HepG2 (cell line): ENCODE data around the gene RBM5. TPM values are rescaled to one million over a fixed set of nuclear protein-coding genes. Genes with fewer than 3 reads are reported as not detected.

Source experiments
- ADNP ChIP-seq: sonication (generic); formaldehyde crosslinking; IDR thresholded peaks from 2 replicates; pipeline ENCODE4 v1.4.0; 2020; ENCODE audit warnings: missing genetic modification reagents
- BRCA1 ChIP-seq: sonication (generic); formaldehyde crosslinking; IDR thresholded peaks from 2 replicates; pipeline ENCODE4 v1.4.0; 2020; ENCODE audit warnings: missing genetic modification reagents
- FOXM1 ChIP-seq: sonication (generic); formaldehyde crosslinking; IDR thresholded peaks from 2 replicates; pipeline ENCODE4 v1.5.0; 2020; ENCODE audit warnings: missing genetic modification reagents
- GFI1 ChIP-seq: sonication (generic); formaldehyde crosslinking; IDR thresholded peaks from 2 replicates; pipeline ENCODE4 v1.5.0; 2020; ENCODE audit warnings: missing genetic modification reagents, mild to moderate bottlenecking, borderline replicate concordance
- HMG20A ChIP-seq: IDR thresholded peaks from 2 replicates; pipeline ENCODE4 v1.6.1; 2016; ENCODE audit warnings: borderline replicate concordance
- HMGA1 ChIP-seq: sonication (generic); formaldehyde crosslinking; conservative IDR thresholded peaks from 2 replicates; pipeline ENCODE4 v1.4.0; 2020; ENCODE audit warnings: missing genetic modification reagents
- NFIB ChIP-seq: sonication (generic); formaldehyde crosslinking; IDR thresholded peaks from 2 replicates; pipeline ENCODE4 v1.9.0; 2021; ENCODE audit warnings: missing genetic modification reagents, mild to moderate bottlenecking, borderline replicate concordance
- ONECUT2 ChIP-seq: sonication (generic); formaldehyde crosslinking; IDR thresholded peaks from 2 replicates; pipeline ENCODE4 v1.4.0; 2020; ENCODE audit warnings: missing genetic modification reagents
- RCOR2 ChIP-seq: IDR thresholded peaks from 2 replicates; pipeline ENCODE4 v1.6.1; 2016; ENCODE audit warnings: missing biosample characterization, missing genetic modification reagents
- SMAD9 ChIP-seq: sonication (generic); formaldehyde crosslinking; IDR thresholded peaks from 2 replicates; pipeline ENCODE4 v1.5.1; 2020; ENCODE audit warnings: mild to moderate bottlenecking, missing genetic modification reagents
- SP5 ChIP-seq: IDR thresholded peaks from 2 replicates; pipeline ENCODE4 v1.6.1; 2016; ENCODE audit warnings: low read depth, borderline replicate concordance
- XRCC5 ChIP-seq: fragments of 200-400 bp; formaldehyde crosslinking; optimal IDR thresholded peaks from 2 replicates; pipeline ENCODE3; 2017; ENCODE audit warnings: mild to moderate bottlenecking, low read length
- ZBTB1 ChIP-seq: sonication (generic); formaldehyde crosslinking; IDR thresholded peaks from 2 replicates; pipeline ENCODE4 v1.4.0; 2020; ENCODE audit warnings: missing genetic modification reagents, borderline replicate concordance
- ZKSCAN5 ChIP-seq: sonication (generic); formaldehyde crosslinking; IDR thresholded peaks from 2 replicates; pipeline ENCODE4 v1.5.1; 2020; ENCODE audit warnings: mild to moderate bottlenecking, missing genetic modification reagents
- ZNF101 ChIP-seq: sonication (generic); formaldehyde crosslinking; IDR thresholded peaks from 2 replicates; pipeline ENCODE4 v1.4.0; 2020; ENCODE audit warnings: mild to moderate bottlenecking, low read depth, missing genetic modification reagents, borderline replicate concordance
- ZNF264 ChIP-seq: sonication (generic); formaldehyde crosslinking; IDR thresholded peaks from 2 replicates; pipeline ENCODE4 v1.4.0; 2020; ENCODE audit warnings: missing genetic modification reagents
- ZNF619 ChIP-seq: sonication (generic); formaldehyde crosslinking; IDR thresholded peaks from 2 replicates; pipeline ENCODE4 v1.4.0; 2020; ENCODE audit warnings: mild to moderate bottlenecking, missing genetic modification reagents
- polyA plus RNA-seq, 8 experiments: library from polyadenylated mRNA; depleted of rRNA in 3 of 8; stranded (reverse) in 7 of 8; unstranded in 1 of 8; fragments of >200 nt; fragmentation: Illumina TruSeq in 4 of 8; extraction: Trizol in 4 of 8; gene quantifications; 2 replicates each; pipeline versions ENCODE4 v1.2.1 to v1.2.3, GENCODE V29; 2011 to 2016; ENCODE audit warnings: low read depth in 4 of 8, missing spikeins in 1 of 8, mixed read lengths in 1 of 8; ENCODE audit not compliant: insufficient read depth in 1 of 8
- total RNA-seq, 5 experiments: library from RNA; depleted of rRNA; stranded (reverse); fragments of >200 nt; fragmentation: Illumina TruSeq; extraction: Trizol; gene quantifications; 2 replicates each; pipeline ENCODE4 v1.2.3, GENCODE V29; 2016; ENCODE audit warnings: low read depth in 1 of 5
- TF ChIP-seq, protein P1 (sequence below), 2 experiments: sonication (generic) in 1 of 2; formaldehyde crosslinking in 1 of 2; IDR thresholded peaks; 2 replicates each; pipeline versions ENCODE4 v1.4.0 to v1.6.1; 2018 to 2020; ENCODE audit warnings: missing genetic modification reagents in 2 of 2, borderline replicate concordance in 1 of 2, low read depth in 1 of 2, mild to moderate bottlenecking in 1 of 2, missing biosample characterization in 1 of 2
- TF ChIP-seq, protein P2 (sequence below): sonication (generic); formaldehyde crosslinking; IDR thresholded peaks from 2 replicates; pipeline ENCODE4 v1.4.0; 2020; ENCODE audit warnings: missing genetic modification reagents, mild to moderate bottlenecking, borderline replicate concordance
- TF ChIP-seq, protein P3 (sequence below): sonication (generic); formaldehyde crosslinking; IDR thresholded peaks from 2 replicates; pipeline ENCODE4 v1.8.0; 2022; ENCODE audit warnings: low read depth, missing genetic modification reagents
- TF ChIP-seq, protein P4 (sequence below): sonication (generic); formaldehyde crosslinking; IDR thresholded peaks from 2 replicates; pipeline ENCODE4 v1.5.0; 2020; ENCODE audit warnings: missing genetic modification reagents, mild to moderate bottlenecking, borderline replicate concordance
- TF ChIP-seq, protein P5 (sequence below): sonication (generic); formaldehyde crosslinking; IDR thresholded peaks from 2 replicates; pipeline ENCODE4 v1.8.1; 2023; ENCODE audit warnings: mild to moderate bottlenecking, missing genetic modification reagents

RBM5 gene
- total and polyA plus RNA-seq, 2 of the 13 experiments (the other 11 are each of a cell fraction or from before 2014, with no cell fraction given), result 106 to 204 TPM

DNA sequence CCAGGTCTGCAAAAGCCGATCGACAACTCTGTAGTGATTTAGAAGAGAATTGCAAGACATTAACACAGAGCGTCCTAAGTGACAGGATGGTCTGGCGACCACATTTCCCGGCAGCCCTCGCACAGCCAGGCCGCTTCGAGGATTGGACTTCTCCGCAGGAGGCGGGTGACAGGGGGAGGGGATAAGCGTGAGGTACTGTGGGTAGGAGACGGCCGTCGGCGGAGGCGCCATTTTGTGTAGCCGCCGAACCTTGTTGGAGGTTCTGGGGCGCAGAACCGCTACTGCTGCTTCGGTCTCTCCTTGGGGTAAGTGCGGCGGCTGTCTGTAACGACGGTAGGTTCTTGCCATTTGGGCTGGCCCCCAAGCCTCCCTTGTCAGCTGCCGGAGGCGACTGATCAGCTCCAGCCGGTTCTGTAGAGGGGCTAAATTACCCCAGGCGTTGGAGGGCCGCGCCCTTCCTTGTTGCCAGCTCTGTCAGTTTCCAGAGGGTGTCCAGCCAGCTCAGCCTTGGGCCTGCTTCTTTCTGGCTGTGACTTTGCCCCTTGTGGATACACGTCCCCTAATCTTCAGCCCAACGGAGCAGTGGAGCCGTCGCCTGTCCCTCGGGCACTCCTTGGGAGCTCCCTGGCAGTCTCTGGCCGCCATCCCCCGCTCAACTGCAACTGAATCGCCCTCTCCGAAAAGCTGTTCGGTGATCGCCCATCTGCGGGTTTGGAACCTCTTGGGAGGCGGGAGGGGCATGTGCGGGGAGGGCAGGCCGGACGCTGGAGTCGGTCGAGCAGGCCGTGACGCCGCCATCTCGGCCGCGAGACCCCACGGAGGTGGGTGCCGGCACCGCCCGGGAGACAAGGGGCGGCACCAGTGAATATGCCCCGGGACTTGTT, at the start of gene RBM5 (continued):
- TF ChIP-seq, protein P1, sequence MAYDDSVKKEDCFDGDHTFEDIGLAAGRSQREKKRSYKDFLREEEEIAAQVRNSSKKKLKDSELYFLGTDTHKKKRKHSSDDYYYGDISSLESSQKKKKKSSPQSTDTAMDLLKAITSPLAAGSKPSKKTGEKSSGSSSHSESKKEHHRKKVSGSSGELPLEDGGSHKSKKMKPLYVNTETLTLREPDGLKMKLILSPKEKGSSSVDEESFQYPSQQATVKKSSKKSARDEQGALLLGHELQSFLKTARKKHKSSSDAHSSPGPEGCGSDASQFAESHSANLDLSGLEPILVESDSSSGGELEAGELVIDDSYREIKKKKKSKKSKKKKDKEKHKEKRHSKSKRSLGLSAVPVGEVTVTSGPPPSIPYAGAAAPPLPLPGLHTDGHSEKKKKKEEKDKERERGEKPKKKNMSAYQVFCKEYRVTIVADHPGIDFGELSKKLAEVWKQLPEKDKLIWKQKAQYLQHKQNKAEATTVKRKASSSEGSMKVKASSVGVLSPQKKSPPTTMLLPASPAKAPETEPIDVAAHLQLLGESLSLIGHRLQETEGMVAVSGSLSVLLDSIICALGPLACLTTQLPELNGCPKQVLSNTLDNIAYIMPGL (CRISPR knock-in tag; IDR thresholded peaks at IDR 0.05; ENCODE audit: borderline replicate concordance in 1 of 2, low read depth in 1 of 2), result peak; percentile 69 to 77; a peak in 2 of 4 replicates
- peak; percentile 9; the same call in 1 of the 2 replicates for TF ChIP-seq RCOR2 (CRISPR knock-in tag)
- TF ChIP-seq ZBTB1 (CRISPR knock-in tag), result no peak
- TF ChIP-seq, protein P2, sequence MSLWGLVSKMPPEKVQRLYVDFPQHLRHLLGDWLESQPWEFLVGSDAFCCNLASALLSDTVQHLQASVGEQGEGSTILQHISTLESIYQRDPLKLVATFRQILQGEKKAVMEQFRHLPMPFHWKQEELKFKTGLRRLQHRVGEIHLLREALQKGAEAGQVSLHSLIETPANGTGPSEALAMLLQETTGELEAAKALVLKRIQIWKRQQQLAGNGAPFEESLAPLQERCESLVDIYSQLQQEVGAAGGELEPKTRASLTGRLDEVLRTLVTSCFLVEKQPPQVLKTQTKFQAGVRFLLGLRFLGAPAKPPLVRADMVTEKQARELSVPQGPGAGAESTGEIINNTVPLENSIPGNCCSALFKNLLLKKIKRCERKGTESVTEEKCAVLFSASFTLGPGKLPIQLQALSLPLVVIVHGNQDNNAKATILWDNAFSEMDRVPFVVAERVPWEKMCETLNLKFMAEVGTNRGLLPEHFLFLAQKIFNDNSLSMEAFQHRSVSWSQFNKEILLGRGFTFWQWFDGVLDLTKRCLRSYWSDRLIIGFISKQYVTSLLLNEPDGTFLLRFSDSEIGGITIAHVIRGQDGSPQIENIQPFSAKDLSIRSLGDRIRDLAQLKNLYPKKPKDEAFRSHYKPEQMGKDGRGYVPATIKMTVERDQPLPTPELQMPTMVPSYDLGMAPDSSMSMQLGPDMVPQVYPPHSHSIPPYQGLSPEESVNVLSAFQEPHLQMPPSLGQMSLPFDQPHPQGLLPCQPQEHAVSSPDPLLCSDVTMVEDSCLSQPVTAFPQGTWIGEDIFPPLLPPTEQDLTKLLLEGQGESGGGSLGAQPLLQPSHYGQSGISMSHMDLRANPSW, result no peak
- no peak for TF ChIP-seq ADNP (CRISPR knock-in tag)
- TF ChIP-seq, protein P3, sequence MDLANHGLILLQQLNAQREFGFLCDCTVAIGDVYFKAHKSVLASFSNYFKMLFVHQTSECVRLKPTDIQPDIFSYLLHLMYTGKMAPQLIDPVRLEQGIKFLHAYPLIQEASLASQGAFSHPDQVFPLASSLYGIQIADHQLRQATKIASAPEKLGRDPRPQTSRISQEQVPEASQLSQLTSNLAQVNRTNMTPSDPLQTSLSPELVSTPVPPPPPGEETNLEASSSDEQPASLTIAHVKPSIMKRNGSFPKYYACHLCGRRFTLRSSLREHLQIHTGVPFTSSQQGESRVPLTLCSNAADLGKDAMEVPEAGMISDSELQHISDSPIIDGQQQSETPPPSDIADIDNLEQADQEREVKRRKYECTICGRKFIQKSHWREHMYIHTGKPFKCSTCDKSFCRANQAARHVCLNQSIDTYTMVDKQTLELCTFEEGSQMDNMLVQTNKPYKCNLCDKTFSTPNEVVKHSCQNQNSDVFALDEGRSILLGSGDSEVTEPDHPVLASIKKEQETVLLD (CRISPR knock-in tag), result no peak
- TF ChIP-seq ZKSCAN5, result no peak
- no peak for TF ChIP-seq XRCC5
- no peak for TF ChIP-seq ZNF101
- no peak for TF ChIP-seq SP5 (CRISPR knock-in tag)
- TF ChIP-seq NFIB (CRISPR knock-in tag), result no peak
- TF ChIP-seq, protein P4, sequence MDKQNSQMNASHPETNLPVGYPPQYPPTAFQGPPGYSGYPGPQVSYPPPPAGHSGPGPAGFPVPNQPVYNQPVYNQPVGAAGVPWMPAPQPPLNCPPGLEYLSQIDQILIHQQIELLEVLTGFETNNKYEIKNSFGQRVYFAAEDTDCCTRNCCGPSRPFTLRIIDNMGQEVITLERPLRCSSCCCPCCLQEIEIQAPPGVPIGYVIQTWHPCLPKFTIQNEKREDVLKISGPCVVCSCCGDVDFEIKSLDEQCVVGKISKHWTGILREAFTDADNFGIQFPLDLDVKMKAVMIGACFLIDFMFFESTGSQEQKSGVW (CRISPR knock-in tag), result no peak
- no peak for TF ChIP-seq FOXM1
- TF ChIP-seq ONECUT2 (CRISPR knock-in tag), result no peak
- TF ChIP-seq, protein P5, sequence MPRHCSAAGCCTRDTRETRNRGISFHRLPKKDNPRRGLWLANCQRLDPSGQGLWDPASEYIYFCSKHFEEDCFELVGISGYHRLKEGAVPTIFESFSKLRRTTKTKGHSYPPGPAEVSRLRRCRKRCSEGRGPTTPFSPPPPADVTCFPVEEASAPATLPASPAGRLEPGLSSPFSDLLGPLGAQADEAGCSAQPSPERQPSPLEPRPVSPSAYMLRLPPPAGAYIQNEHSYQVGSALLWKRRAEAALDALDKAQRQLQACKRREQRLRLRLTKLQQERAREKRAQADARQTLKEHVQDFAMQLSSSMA (CRISPR knock-in tag), result 0 out of 2 replicates have a peak, but pooled peaks have one; percentile 15
- peak; percentile 60; the same call in 1 of the 2 replicates for TF ChIP-seq ZNF264 (CRISPR knock-in tag)
- 0 out of 2 replicates have a peak, but pooled peaks have one; percentile 38 for TF ChIP-seq ZNF619 (CRISPR knock-in tag)
- no peak for TF ChIP-seq BRCA1
- TF ChIP-seq SMAD9 (CRISPR knock-in tag), result no peak
- no peak for TF ChIP-seq GFI1 (CRISPR knock-in tag)
- no peak for TF ChIP-seq HMG20A (CRISPR knock-in tag)
- no peak for TF ChIP-seq HMGA1 (CRISPR knock-in tag)
